Measurements from ENCODE around the gene NOTUM.

DNA sequence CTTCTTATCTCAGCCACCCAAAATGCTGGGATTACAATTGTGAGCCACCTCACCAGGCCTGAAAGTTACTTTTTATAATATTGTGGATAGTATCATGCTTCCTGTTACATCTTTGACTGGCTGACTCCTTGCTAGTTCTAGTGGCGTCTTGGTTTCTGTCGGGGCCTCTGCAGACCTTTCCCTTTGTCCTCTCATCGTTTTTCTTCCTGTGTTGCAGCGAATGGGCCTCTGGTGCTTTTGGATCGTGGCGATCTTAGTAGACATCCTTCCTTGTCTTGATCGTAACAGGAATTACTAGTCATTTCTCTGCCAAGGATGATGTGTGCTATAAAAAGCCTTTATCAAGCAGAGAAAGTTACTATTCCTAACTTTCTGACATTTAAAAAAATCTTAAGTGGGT is 37.2 kb upstream of the NOTUM start:
- TF ChIP-seq CTCF (conservative IDR thresholded peaks at IDR 0.05; ENCODE audit: low read depth, low read length): no peak
- no peak for TF ChIP-seq EZH2 (IDR thresholded peaks at IDR 0.05; ENCODE audit: borderline replicate concordance, low read depth, low read length, poor library complexity, severe bottlenecking)

Data from A673 (cell line).